Osteoblast (primary cell): Measurements from ENCODE around the gene SCAMP2. TPM values are rescaled to one million over a fixed set of nuclear protein-coding genes. Genes with fewer than 3 reads are reported as not detected.

Experiments used
- DNase-seq: peaks from one replicate; pipeline ENCODE4 v3.0.0; 2011; ENCODE audit warnings: low spot score, mixed read lengths; ENCODE audit not compliant: insufficient read length; ENCODE audit errors: missing footprints
- H2AFZ ChIP-seq: 2 replicates; pipeline ENCODE4 v1.6.0; 2011; ENCODE audit warnings: mild to moderate bottlenecking, low read length
- H3K27ac ChIP-seq: 2 replicates; pipeline ENCODE4 v1.5.1; 2011; ENCODE audit warnings: mild to moderate bottlenecking, low read depth, low read length, moderate library complexity
- H3K27me3 ChIP-seq: 2 replicates; pipeline ENCODE4 v1.6.0; 2012; ENCODE audit warnings: mild to moderate bottlenecking, control low read depth, inconsistent platforms, low read length, moderate library complexity; ENCODE audit not compliant: insufficient read depth
- H3K36me3 ChIP-seq: 2 replicates; pipeline ENCODE4 v1.5.1; 2011; ENCODE audit warnings: mild to moderate bottlenecking, low read length, control low read depth, moderate library complexity; ENCODE audit not compliant: insufficient read depth
- H3K4me1 ChIP-seq: 2 replicates; pipeline ENCODE4 v1.5.1; 2011; ENCODE audit warnings: mild to moderate bottlenecking, low read length, control low read depth, moderate library complexity; ENCODE audit not compliant: insufficient read depth
- H3K4me2 ChIP-seq: 2 replicates; pipeline ENCODE4 v1.6.0; 2011; ENCODE audit warnings: mild to moderate bottlenecking, low read length; ENCODE audit not compliant: insufficient read depth
- H3K4me3 ChIP-seq: fragments of 200-600 bp; sonication (generic); 3 replicates; pipeline ENCODE4 v1.5.1; 2012; ENCODE audit warnings: mild to moderate bottlenecking, low read length, inconsistent platforms; ENCODE audit not compliant: insufficient read depth
- H3K79me2 ChIP-seq: 2 replicates; pipeline ENCODE4 v1.6.0; 2012; ENCODE audit warnings: mild to moderate bottlenecking, low read length, control low read depth, inconsistent platforms; ENCODE audit not compliant: insufficient read depth
- H3K9me3 ChIP-seq: 2 replicates; pipeline ENCODE4 v1.5.1; 2011; ENCODE audit warnings: low read depth, low read length, control low read depth
- H4K20me1 ChIP-seq: 2 replicates; pipeline ENCODE4 v1.6.0; 2012; ENCODE audit warnings: mild to moderate bottlenecking, low read length, control low read depth; ENCODE audit not compliant: insufficient read depth
- total RNA-seq: library from RNA; depleted of rRNA; stranded (reverse); fragments of >200 nt; gene quantifications from 2 replicates; pipeline ENCODE4 v1.2.3, GENCODE V29; 2012
- TF ChIP-seq, protein P1 (sequence below): IDR thresholded peaks from 2 replicates; pipeline ENCODE4 v1.5.1; 2011; ENCODE audit warnings: mild to moderate bottlenecking, low read depth, low read length, moderate library complexity; ENCODE audit errors: extremely low read depth

The SCAMP2 gene
- total RNA-seq, 1 donor = 23.9 TPM

DNA sequence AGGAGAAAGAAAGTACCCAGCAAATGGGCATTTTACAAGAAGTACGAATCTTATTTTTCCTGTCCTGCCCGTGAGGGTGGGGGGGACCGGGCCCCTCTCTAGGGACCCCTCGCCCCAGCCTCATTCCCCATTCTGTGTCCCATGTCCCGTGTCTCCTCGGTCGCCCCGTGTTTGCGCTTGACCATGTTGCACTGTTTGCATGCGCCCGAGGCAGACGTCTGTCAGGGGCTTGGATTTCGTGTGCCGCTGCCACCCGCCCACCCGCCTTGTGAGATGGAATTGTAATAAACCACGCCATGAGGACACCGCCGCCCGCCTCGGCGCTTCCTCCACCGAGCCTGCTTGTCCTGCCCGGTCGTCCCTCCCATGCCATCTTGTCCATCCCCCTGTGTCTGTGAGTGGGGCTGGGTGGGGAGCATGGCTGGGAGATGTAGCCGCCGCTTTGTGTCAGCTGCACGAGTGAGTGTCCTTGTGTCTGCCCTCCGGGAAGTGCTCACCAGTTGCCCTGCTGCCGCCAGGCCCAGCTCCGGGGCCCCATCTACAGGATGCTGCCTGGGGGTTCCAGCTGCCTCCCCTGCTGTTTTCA, 70.2 kb downstream of the SCAMP2 start:
- Histone ChIP-seq H3K4me1 (peaks cover 3% of the 10 kb centered on the region), H4K20me1 (peaks cover 19% of the 10 kb centered on the region), H3K4me2 (no peak overlapping the region), H3K27ac (no peak overlapping the region), H3K4me3 (no peak overlapping the region), H3K79me2 (peaks cover 21% of the 10 kb centered on the region), H2AFZ (no peak overlapping the region), H3K9me3 (no peaks in the 10 kb centered on the region), H3K27me3 (no peaks in the 10 kb centered on the region), H3K36me3 (peaks cover 46% of the 10 kb centered on the region)
- TF ChIP-seq, protein P1, sequence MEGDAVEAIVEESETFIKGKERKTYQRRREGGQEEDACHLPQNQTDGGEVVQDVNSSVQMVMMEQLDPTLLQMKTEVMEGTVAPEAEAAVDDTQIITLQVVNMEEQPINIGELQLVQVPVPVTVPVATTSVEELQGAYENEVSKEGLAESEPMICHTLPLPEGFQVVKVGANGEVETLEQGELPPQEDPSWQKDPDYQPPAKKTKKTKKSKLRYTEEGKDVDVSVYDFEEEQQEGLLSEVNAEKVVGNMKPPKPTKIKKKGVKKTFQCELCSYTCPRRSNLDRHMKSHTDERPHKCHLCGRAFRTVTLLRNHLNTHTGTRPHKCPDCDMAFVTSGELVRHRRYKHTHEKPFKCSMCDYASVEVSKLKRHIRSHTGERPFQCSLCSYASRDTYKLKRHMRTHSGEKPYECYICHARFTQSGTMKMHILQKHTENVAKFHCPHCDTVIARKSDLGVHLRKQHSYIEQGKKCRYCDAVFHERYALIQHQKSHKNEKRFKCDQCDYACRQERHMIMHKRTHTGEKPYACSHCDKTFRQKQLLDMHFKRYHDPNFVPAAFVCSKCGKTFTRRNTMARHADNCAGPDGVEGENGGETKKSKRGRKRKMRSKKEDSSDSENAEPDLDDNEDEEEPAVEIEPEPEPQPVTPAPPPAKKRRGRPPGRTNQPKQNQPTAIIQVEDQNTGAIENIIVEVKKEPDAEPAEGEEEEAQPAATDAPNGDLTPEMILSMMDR = no peak
- DNase-seq = no peak

DNA sequence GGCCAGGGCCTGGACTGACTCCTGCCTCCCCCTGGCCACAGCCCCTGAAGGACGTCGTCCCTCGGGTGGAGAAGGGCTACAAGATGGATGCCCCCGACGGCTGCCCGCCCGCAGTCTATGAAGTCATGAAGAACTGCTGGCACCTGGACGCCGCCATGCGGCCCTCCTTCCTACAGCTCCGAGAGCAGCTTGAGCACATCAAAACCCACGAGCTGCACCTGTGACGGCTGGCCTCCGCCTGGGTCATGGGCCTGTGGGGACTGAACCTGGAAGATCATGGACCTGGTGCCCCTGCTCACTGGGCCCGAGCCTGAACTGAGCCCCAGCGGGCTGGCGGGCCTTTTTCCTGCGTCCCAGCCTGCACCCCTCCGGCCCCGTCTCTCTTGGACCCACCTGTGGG, 70.9 kb downstream of the SCAMP2 start:
- Histone ChIP-seq H2AFZ (no peak overlapping the region), H3K36me3 (peaks cover 46% of the 10 kb centered on the region), H3K4me3 (no peak overlapping the region), H3K79me2 (peaks cover 28% of the 10 kb centered on the region), H3K4me2 (no peak overlapping the region), H4K20me1 (peaks cover 25% of the 10 kb centered on the region), H3K27me3 (no peaks in the 10 kb centered on the region), H3K27ac (no peak overlapping the region), H3K9me3 (no peaks in the 10 kb centered on the region), H3K4me1 (peaks cover 3% of the 10 kb centered on the region)
- no peak for DNase-seq
- TF ChIP-seq, protein P1 = no peak

DNA sequence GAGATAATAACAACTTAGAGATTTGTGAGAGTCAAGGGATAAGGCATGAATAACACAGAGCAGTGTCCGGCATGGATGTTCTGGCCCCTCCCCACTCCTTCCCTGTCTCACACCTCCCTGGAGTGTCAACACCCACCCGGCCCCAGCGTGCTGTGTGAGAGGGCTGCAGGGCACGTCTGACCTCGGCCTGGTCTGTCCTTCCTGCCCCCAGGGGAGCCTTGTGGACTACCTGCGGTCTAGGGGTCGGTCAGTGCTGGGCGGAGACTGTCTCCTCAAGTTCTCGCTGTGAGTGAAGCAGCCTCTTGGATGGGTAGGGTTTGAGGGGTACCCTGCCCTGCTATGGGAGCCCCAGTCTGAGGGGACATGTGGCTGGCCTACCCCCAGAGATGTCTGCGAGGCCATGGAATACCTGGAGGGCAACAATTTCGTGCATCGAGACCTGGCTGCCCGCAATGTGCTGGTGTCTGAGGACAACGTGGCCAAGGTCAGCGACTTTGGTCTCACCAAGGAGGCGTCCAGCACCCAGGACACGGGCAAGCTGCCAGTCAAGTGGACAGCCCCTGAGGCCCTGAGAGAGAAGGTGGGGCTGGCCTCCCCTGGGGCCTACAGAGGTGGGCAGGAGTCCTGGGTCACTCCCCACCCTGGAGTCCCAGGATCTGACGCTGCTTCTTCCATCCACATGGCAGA, 71.7 kb downstream of the SCAMP2 start:
- no peaks in the 10 kb centered on the region for H3K9me3 ChIP-seq
- H2AFZ ChIP-seq = no peak overlapping the region
- H3K27me3 ChIP-seq = no peaks in the 10 kb centered on the region
- peaks cover 3% of the 10 kb centered on the region for H3K4me1 ChIP-seq
- peaks cover 36% of the 10 kb centered on the region for H3K79me2 ChIP-seq
- TF ChIP-seq, protein P1 = no peak
- H3K4me2 ChIP-seq = no peak overlapping the region
- peaks cover 29% of the 10 kb centered on the region for H4K20me1 ChIP-seq
- DNase-seq = no peak
- no peak overlapping the region for H3K4me3 ChIP-seq
- H3K27ac ChIP-seq = no peak overlapping the region
- H3K36me3 ChIP-seq = peaks cover 46% of the 10 kb centered on the region

DNA sequence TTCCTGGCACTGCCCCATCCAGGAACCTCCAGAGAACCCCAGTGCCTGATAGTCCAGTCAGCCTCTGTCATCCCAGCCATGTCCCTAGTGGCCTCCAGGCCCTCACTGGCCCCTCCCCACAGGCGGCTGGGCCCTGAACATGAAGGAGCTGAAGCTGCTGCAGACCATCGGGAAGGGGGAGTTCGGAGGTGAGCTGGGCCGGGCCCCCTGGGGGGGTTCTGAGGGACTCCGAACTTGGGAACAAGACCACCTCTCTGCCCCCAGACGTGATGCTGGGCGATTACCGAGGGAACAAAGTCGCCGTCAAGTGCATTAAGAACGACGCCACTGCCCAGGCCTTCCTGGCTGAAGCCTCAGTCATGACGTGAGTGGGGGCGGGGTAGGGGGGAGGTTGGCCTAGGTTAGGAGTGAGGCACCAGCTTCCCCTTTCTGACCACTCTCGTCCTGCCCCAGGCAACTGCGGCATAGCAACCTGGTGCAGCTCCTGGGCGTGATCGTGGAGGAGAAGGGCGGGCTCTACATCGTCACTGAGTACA, 72.5 kb downstream of the SCAMP2 start:
- peaks cover 43% of the 10 kb centered on the region for H3K79me2 ChIP-seq
- TF ChIP-seq, protein P1 = no peak
- no peaks in the 10 kb centered on the region for H3K9me3 ChIP-seq
- no peaks in the 10 kb centered on the region for H3K27me3 ChIP-seq
- H2AFZ ChIP-seq = no peak overlapping the region
- H3K4me2 ChIP-seq = no peak overlapping the region
- H3K36me3 ChIP-seq = peaks cover 46% of the 10 kb centered on the region
- H4K20me1 ChIP-seq = peaks cover 35% of the 10 kb centered on the region
- DNase-seq = no peak
- H3K4me3 ChIP-seq = no peak overlapping the region
- peaks cover 3% of the 10 kb centered on the region for H3K4me1 ChIP-seq
- H3K27ac ChIP-seq = no peak overlapping the region
